ENCODE data around the gene OSMR. TPM values are rescaled to one million over a fixed set of nuclear protein-coding genes. Genes with fewer than 3 reads are reported as not detected.

Gene OSMR
- total RNA-seq, 2 donors from 2014 or later, result 1.3 to 4.4 TPM

GRCh38 chr5:38938424-38938823, 92.6 kb downstream of the OSMR start:
- no peak overlapping the region for H3K27ac ChIP-seq (ENCODE audit: low read depth, low read length)
- Mint-ChIP-seq H3K9me3 (no peaks in the 10 kb centered on the region), H3K4me3 (no peak overlapping the region), H3K27me3 (ENCODE audit: insufficient read depth) (no peaks in the 10 kb centered on the region), H3K36me3 (ENCODE audit: low read depth) (peaks cover 12% of the 10 kb centered on the region), H3K27ac (no peak overlapping the region), H3K4me1 (peaks cover 8% of the 10 kb centered on the region)
- no peaks in the 10 kb centered on the region for H3K4me1 ChIP-seq (ENCODE audit: control insufficient read depth, insufficient read depth, low read length)
- no peak overlapping the region for H3K9ac ChIP-seq (ENCODE audit: extremely low read depth, low read length, poor library complexity, severe bottlenecking)
- peak overlapping the region; percentile 46 for H3K4me3 ChIP-seq (ENCODE audit: low read length)
- peaks cover 22% of the 10 kb centered on the region for H3K36me3 ChIP-seq (ENCODE audit: control insufficient read depth, insufficient read depth, low read length)
- no peaks in the 10 kb centered on the region for H3K27me3 ChIP-seq (ENCODE audit: control insufficient read depth, insufficient read depth, low read length, poor library complexity, severe bottlenecking)
- TF ChIP-seq CTCF (conservative IDR thresholded peaks at IDR 0.05), result no peak
- no peak for DNase-seq
- no peaks in the 10 kb centered on the region for H3K9me3 ChIP-seq (ENCODE audit: control insufficient read depth, low read length)
- 100% methylated on average over 1 of the region's 1 CpG; no CpG with 5 or more reads in 1 of the 2 experiments for WGBS, 2 experiments (ENCODE audit: insufficient coverage in 1 of 2, insufficient read length in 1 of 2)

GRCh38 chr5:38938973-38939372, 93.2 kb downstream of the OSMR start:
- H3K36me3 Mint-ChIP-seq (ENCODE audit: low read depth), result peaks cover 12% of the 10 kb centered on the region
- Histone ChIP-seq H3K27ac (ENCODE audit: low read depth, low read length) (no peak overlapping the region), H3K27me3 (ENCODE audit: control insufficient read depth, insufficient read depth, low read length, poor library complexity, severe bottlenecking) (no peaks in the 10 kb centered on the region), H3K9me3 (ENCODE audit: control insufficient read depth, low read length) (no peaks in the 10 kb centered on the region), H3K4me3 (ENCODE audit: low read length) (peak overlapping the region; percentile 46), H3K36me3 (ENCODE audit: control insufficient read depth, insufficient read depth, low read length) (peaks cover 22% of the 10 kb centered on the region), H3K9ac (ENCODE audit: extremely low read depth, low read length, poor library complexity, severe bottlenecking) (no peak overlapping the region), H3K4me1 (ENCODE audit: control insufficient read depth, insufficient read depth, low read length) (no peaks in the 10 kb centered on the region)
- H3K27me3 Mint-ChIP-seq (ENCODE audit: insufficient read depth), result no peaks in the 10 kb centered on the region
- DNase-seq, result no peak
- H3K27ac Mint-ChIP-seq, result no peak overlapping the region
- no peak for TF ChIP-seq CTCF (conservative IDR thresholded peaks at IDR 0.05)
- no peak overlapping the region for H3K4me3 Mint-ChIP-seq
- WGBS, 2 experiments (ENCODE audit: insufficient coverage in 1 of 2, insufficient read length in 1 of 2), result 82% methylated on average over 1 of the region's 1 CpG; no CpG with 5 or more reads in 1 of the 2 experiments
- no peaks in the 10 kb centered on the region for H3K9me3 Mint-ChIP-seq
- peaks cover 8% of the 10 kb centered on the region for H3K4me1 Mint-ChIP-seq

GRCh38 chr5:38940230-38940858, 94.5 kb downstream of the OSMR start:
- Histone ChIP-seq H3K9me3 (ENCODE audit: control insufficient read depth, low read length) (no peaks in the 10 kb centered on the region), H3K4me1 (ENCODE audit: control insufficient read depth, insufficient read depth, low read length) (no peaks in the 10 kb centered on the region), H3K36me3 (ENCODE audit: control insufficient read depth, insufficient read depth, low read length) (peaks cover 36% of the 10 kb centered on the region), H3K9ac (ENCODE audit: extremely low read depth, low read length, poor library complexity, severe bottlenecking) (no peak overlapping the region), H3K4me3 (ENCODE audit: low read length) (no peak overlapping the region), H3K27me3 (ENCODE audit: control insufficient read depth, insufficient read depth, low read length, poor library complexity, severe bottlenecking) (no peaks in the 10 kb centered on the region), H3K27ac (ENCODE audit: low read depth, low read length) (no peak overlapping the region)
- no peak for TF ChIP-seq CTCF (conservative IDR thresholded peaks at IDR 0.05)
- Mint-ChIP-seq H3K4me3 (no peak overlapping the region), H3K27ac (no peak overlapping the region), H3K9me3 (no peaks in the 10 kb centered on the region), H3K36me3 (ENCODE audit: low read depth) (peaks cover 18% of the 10 kb centered on the region), H3K27me3 (ENCODE audit: insufficient read depth) (no peaks in the 10 kb centered on the region), H3K4me1 (peaks cover 8% of the 10 kb centered on the region)
- whole genome bisulfite sequencing, 2 experiments (ENCODE audit: insufficient coverage in 1 of 2, insufficient read length in 1 of 2), result 96 to 100% methylated on average over 1 to 2 of the region's 2 CpGs
- DNase-seq, result no peak
